Neural progenitor cell (in vitro differentiated cells): Measurements from ENCODE around the gene STEAP2. TPM values are rescaled to one million over a fixed set of nuclear protein-coding genes. Genes with fewer than 3 reads are reported as not detected.
A peak's percentile ranks its signal among the peaks of the same experiment; 100 is the strongest.

Source experiments
- DNase-seq: peaks from one replicate; pipeline ENCODE4 v3.0.0-alpha.2; 2016; ENCODE audit warnings: low spot score
- H2AFZ ChIP-seq: fragments of 200-600 bp; sonication (generic); replicated peaks from 2 replicates; pipeline ENCODE4 v1.6.1; 2016; ENCODE audit warnings: antibody characterized with exemption
- H3F3A ChIP-seq: fragments of 200-600 bp; sonication (generic); 2 replicates; pipeline ENCODE4 v1.6.1; 2016; ENCODE audit warnings: antibody characterized with exemption, low read depth
- H3K27ac ChIP-seq: fragments of 200-600 bp; sonication (generic); 2 replicates; pipeline ENCODE4 v1.5.1; 2016; ENCODE audit warnings: mild to moderate bottlenecking
- H3K27me3 ChIP-seq: fragments of 200-600 bp; sonication (generic); 2 replicates; pipeline ENCODE4 v1.6.1; 2016; ENCODE audit warnings: mild to moderate bottlenecking, moderate library complexity
- H3K36me3 ChIP-seq: fragments of 200-600 bp; sonication (generic); 2 replicates; pipeline ENCODE4 v1.5.1; 2016
- H3K4me1 ChIP-seq: fragments of 200-600 bp; sonication (generic); 2 replicates; pipeline ENCODE4 v1.6.1; 2016; ENCODE audit warnings: mixed run types
- H3K4me2 ChIP-seq: fragments of 200-600 bp; sonication (generic); 2 replicates; pipeline ENCODE4 v1.6.1; 2016
- H3K4me3 ChIP-seq: fragments of 200-600 bp; sonication (generic); 2 replicates; pipeline ENCODE4 v1.5.1; 2016
- H3K79me2 ChIP-seq: fragments of 200-600 bp; sonication (generic); 2 replicates; pipeline ENCODE4 v1.6.1; 2016; ENCODE audit warnings: low read depth
- H3K9ac ChIP-seq: fragments of 200-600 bp; sonication (generic); 2 replicates; pipeline ENCODE4 v1.6.1; 2016
- H3K9me3 ChIP-seq: fragments of 200-600 bp; sonication (generic); 2 replicates; pipeline ENCODE4 v1.5.1; 2016; ENCODE audit warnings: low read depth
- H4K20me1 ChIP-seq: fragments of 200-600 bp; sonication (generic); 2 replicates; pipeline ENCODE4 v1.6.1; 2016; ENCODE audit warnings: low read depth
- H3K27ac Mint-ChIP-seq: 3 replicates; pipeline ENCODE4 v1.8.0; 2021; ENCODE audit warnings: mixed read lengths
- H3K27me3 Mint-ChIP-seq: 2 replicates; pipeline ENCODE4 v1.8.0; 2022; ENCODE audit warnings: low read depth, mild to moderate bottlenecking, inconsistent platforms, moderate library complexity, mixed read lengths; ENCODE audit not compliant: insufficient read depth
- H3K36me3 Mint-ChIP-seq: 3 replicates; pipeline ENCODE4 v1.8.0; 2021; ENCODE audit warnings: mixed read lengths
- H3K4me1 Mint-ChIP-seq: 3 replicates; pipeline ENCODE4 v1.8.0; 2021; ENCODE audit warnings: mixed read lengths
- H3K4me3 Mint-ChIP-seq: 3 replicates; pipeline ENCODE4 v1.8.0; 2021; ENCODE audit warnings: mild to moderate bottlenecking, moderate library complexity, mixed read lengths
- H3K9me3 Mint-ChIP-seq: 3 replicates; pipeline ENCODE4 v1.8.0; 2020; ENCODE audit warnings: mixed read lengths
- EZH2 ChIP-seq: fragments of 200-600 bp; sonication (generic); IDR thresholded peaks from 2 replicates; pipeline ENCODE4 v1.6.1; 2017; ENCODE audit warnings: antibody characterized with exemption, mild to moderate bottlenecking, moderate library complexity
- EZH2phosphoT487 ChIP-seq: fragments of 200-600 bp; sonication (generic); IDR thresholded peaks from 2 replicates; pipeline ENCODE4 v1.6.1; 2017; ENCODE audit warnings: antibody characterized with exemption
- total RNA-seq: library from RNA; depleted of rRNA; stranded (reverse); fragments of >200 nt; gene quantifications from 2 replicates; pipeline ENCODE4 v1.2.3, GENCODE V29; 2015; ENCODE audit warnings: low replicate concordance
- TF ChIP-seq, protein P1 (sequence below): fragments of 200-600 bp; sonication (generic); IDR thresholded peaks from 2 replicates; pipeline ENCODE4 v1.5.1; 2017; ENCODE audit warnings: antibody characterized with exemption, mild to moderate bottlenecking

Gene STEAP2
- total RNA-seq, 1 donor from 2014 or later, result 3.6 TPM

DNA sequence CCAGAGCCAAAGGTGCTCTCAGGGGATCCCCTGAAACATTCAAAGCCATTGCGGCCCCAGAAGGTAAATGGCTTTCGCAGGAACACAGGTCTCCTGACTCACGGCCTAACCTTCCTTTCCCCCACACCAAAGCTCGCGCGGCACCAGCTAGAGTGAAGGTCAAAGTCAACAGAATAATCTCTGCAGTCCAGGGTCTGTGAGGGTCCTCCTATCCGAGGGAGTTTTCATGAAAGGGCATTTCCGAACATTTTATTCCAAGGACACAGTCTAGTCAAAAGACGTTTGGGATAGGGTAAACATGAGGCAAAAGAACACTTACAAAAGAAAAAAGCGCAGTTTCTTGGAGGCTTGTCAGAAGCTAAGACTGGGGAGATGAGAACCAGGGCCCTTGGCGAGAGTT lies 559 bp upstream of the STEAP2 start:
- H3K79me2 ChIP-seq, result peaks cover 9% of the 10 kb centered on the region
- no peaks in the 10 kb centered on the region for H4K20me1 ChIP-seq
- H3K4me1 Mint-ChIP-seq, result peaks cover 12% of the 10 kb centered on the region
- H3K36me3 ChIP-seq, result no peaks in the 10 kb centered on the region
- peaks cover 20% of the 10 kb centered on the region for H3K27me3 ChIP-seq
- no peak overlapping the region for H3K9ac ChIP-seq
- peaks cover 20% of the 10 kb centered on the region for H3K4me1 ChIP-seq
- no peaks in the 10 kb centered on the region for H3K36me3 Mint-ChIP-seq
- no peaks in the 10 kb centered on the region for H3K9me3 ChIP-seq
- no peak for TF ChIP-seq EZH2
- TF ChIP-seq EZH2phosphoT487, result no peak
- TF ChIP-seq, protein P1, sequence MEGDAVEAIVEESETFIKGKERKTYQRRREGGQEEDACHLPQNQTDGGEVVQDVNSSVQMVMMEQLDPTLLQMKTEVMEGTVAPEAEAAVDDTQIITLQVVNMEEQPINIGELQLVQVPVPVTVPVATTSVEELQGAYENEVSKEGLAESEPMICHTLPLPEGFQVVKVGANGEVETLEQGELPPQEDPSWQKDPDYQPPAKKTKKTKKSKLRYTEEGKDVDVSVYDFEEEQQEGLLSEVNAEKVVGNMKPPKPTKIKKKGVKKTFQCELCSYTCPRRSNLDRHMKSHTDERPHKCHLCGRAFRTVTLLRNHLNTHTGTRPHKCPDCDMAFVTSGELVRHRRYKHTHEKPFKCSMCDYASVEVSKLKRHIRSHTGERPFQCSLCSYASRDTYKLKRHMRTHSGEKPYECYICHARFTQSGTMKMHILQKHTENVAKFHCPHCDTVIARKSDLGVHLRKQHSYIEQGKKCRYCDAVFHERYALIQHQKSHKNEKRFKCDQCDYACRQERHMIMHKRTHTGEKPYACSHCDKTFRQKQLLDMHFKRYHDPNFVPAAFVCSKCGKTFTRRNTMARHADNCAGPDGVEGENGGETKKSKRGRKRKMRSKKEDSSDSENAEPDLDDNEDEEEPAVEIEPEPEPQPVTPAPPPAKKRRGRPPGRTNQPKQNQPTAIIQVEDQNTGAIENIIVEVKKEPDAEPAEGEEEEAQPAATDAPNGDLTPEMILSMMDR, result no peak
- peak overlapping the region; percentile 89 for H2AFZ ChIP-seq
- no peaks in the 10 kb centered on the region for H3K9me3 Mint-ChIP-seq
- peak overlapping the region; percentile 81 for H3K4me2 ChIP-seq
- peak overlapping the region; percentile 86 for H3K4me3 Mint-ChIP-seq
- DNase-seq, result no peak
- peaks cover 3% of the 10 kb centered on the region for H3K27me3 Mint-ChIP-seq
- H3K27ac Mint-ChIP-seq, result peak overlapping the region; percentile 67
- H3F3A ChIP-seq, result peaks cover 4% of the 10 kb centered on the region
- no peak overlapping the region for H3K27ac ChIP-seq
- peak overlapping the region; percentile 79 for H3K4me3 ChIP-seq

DNA sequence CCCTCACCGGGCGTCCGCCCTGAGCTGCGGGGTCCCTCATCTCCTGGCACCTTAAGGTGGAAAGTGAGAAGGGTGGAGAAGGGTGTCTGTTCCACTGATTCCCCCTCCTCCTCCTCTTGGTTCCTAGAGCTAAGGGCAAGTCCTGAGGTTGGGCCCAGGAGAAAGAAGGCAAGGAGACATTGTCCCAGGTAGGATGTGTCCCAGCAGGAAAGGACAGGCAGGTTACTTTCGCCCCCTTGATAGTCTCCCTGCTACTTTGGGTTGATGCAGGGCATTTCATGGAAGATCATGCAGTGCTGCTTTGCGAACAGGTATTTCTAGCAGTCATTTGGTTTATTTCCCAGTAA lies 582 bp downstream of the STEAP2 start:
- peaks cover 12% of the 10 kb centered on the region for H3K4me1 Mint-ChIP-seq
- peaks cover 3% of the 10 kb centered on the region for H3K27me3 Mint-ChIP-seq
- H3K79me2 ChIP-seq, result peaks cover 9% of the 10 kb centered on the region
- H3K9me3 ChIP-seq, result no peaks in the 10 kb centered on the region
- no peak overlapping the region for H3K27ac ChIP-seq
- H3K4me3 ChIP-seq, result peak overlapping the region; percentile 79
- peak overlapping the region; percentile 81 for H3K4me2 ChIP-seq
- H3K4me3 Mint-ChIP-seq, result peak overlapping the region; percentile 86
- no peaks in the 10 kb centered on the region for H4K20me1 ChIP-seq
- no peaks in the 10 kb centered on the region for H3K36me3 ChIP-seq
- peaks cover 20% of the 10 kb centered on the region for H3K27me3 ChIP-seq
- TF ChIP-seq EZH2, result no peak
- no peaks in the 10 kb centered on the region for H3K9me3 Mint-ChIP-seq
- peak overlapping the region; percentile 89 for H2AFZ ChIP-seq
- DNase-seq, result no peak
- no peak overlapping the region for H3K27ac Mint-ChIP-seq
- peak overlapping the region; percentile 13 for H3K9ac ChIP-seq
- no peaks in the 10 kb centered on the region for H3K36me3 Mint-ChIP-seq
- peaks cover 20% of the 10 kb centered on the region for H3K4me1 ChIP-seq
- peaks cover 4% of the 10 kb centered on the region for H3F3A ChIP-seq

DNA sequence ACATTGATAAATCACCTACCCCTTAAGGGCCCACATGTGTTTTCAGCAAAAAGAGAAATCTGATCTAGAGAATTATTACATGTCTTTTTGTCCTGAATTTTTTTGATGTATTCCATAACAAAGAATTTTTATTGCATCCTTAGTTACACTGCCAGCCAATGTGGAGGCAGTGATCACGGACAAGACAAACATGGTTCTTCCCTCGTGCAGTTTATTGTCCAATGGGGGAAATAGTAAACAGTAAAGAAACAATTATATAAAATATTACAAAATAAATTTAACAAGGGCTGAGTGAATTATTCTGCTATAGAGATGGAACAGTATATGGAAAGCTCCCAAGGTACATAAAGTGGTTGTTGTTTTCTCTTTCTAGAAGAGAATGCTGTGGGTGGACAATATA lies 2.0 kb downstream of the STEAP2 start:
- H3K4me3 ChIP-seq, result no peak overlapping the region
- H3K27me3 Mint-ChIP-seq, result peaks cover 3% of the 10 kb centered on the region
- no peaks in the 10 kb centered on the region for H3K9me3 Mint-ChIP-seq
- H3K36me3 Mint-ChIP-seq, result no peaks in the 10 kb centered on the region
- no peak for TF ChIP-seq EZH2
- TF ChIP-seq, protein P1, result no peak
- no peak for TF ChIP-seq EZH2phosphoT487
- H3F3A ChIP-seq, result peaks cover 4% of the 10 kb centered on the region
- H3K27me3 ChIP-seq, result peaks cover 20% of the 10 kb centered on the region
- H3K79me2 ChIP-seq, result peaks cover 15% of the 10 kb centered on the region
- peaks cover 20% of the 10 kb centered on the region for H3K4me1 ChIP-seq
- peak overlapping the region; percentile 81 for H3K4me2 ChIP-seq
- no peaks in the 10 kb centered on the region for H3K36me3 ChIP-seq
- no peak overlapping the region for H3K4me3 Mint-ChIP-seq
- H3K4me1 Mint-ChIP-seq, result peaks cover 12% of the 10 kb centered on the region
- no peak overlapping the region for H3K27ac Mint-ChIP-seq
- H3K9me3 ChIP-seq, result no peaks in the 10 kb centered on the region
- H4K20me1 ChIP-seq, result no peaks in the 10 kb centered on the region
- no peak overlapping the region for H2AFZ ChIP-seq
- no peak overlapping the region for H3K9ac ChIP-seq
- DNase-seq, result no peak
- H3K27ac ChIP-seq, result no peak overlapping the region

DNA sequence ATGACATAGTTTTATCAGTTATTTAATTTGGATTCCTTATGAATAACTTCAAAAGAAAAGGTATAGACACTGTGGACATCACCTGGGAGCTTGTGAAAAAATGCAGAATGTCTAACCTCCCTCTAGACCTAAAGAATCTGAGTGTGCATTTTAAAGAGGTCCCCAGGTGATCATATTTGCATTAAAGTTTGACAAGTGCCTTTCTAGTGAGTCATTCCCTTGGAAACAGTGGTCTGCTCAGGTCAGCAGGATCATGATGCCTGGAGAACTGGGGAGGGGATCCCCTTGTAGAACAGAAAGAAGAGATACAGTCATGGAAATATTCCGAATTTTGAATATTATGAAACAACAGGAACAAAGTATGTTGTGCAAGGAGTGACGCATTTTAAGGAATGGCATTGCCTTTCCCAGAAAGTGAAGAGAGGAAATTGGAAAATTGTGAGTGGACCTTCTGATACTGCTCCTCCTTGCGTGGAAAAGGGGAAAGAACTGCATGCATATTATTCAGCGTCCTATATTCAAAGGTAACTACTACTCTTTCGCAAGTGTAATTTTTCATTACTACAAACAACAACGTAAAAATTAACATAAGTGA lies 4.6 kb downstream of the STEAP2 start:
- no peak for DNase-seq
- Histone ChIP-seq H3K27ac (no peak overlapping the region), H3K4me1 (peaks cover 14% of the 10 kb centered on the region), H3K27me3 (peaks cover 1% of the 10 kb centered on the region), H3K4me3 (no peak overlapping the region), H3K9ac (no peak overlapping the region), H4K20me1 (no peaks in the 10 kb centered on the region), H3F3A (no peaks in the 10 kb centered on the region), H2AFZ (no peak overlapping the region), H3K79me2 (peaks cover 22% of the 10 kb centered on the region), H3K4me2 (no peak overlapping the region), H3K36me3 (no peaks in the 10 kb centered on the region), H3K9me3 (no peaks in the 10 kb centered on the region)
- no peak for TF ChIP-seq EZH2phosphoT487
- no peak for TF ChIP-seq EZH2
- TF ChIP-seq, protein P1, result no peak
- Mint-ChIP-seq H3K4me1 (peaks cover 5% of the 10 kb centered on the region), H3K4me3 (no peak overlapping the region), H3K27me3 (peaks cover 3% of the 10 kb centered on the region), H3K36me3 (no peaks in the 10 kb centered on the region), H3K27ac (no peak overlapping the region), H3K9me3 (no peaks in the 10 kb centered on the region)
